ENCODE measurements around the gene RALGDS. TPM values are rescaled to one million over a fixed set of nuclear protein-coding genes. Genes with fewer than 3 reads are reported as not detected.
"Not testable (repeated sequence)": the region's sequence is repeated elsewhere in the genome, so short reads cannot be mapped to it uniquely, and the experiment has no call there.

Gene RALGDS
- total RNA-seq, 1 experiment from 2014 or later, result 26.9 TPM

DNA sequence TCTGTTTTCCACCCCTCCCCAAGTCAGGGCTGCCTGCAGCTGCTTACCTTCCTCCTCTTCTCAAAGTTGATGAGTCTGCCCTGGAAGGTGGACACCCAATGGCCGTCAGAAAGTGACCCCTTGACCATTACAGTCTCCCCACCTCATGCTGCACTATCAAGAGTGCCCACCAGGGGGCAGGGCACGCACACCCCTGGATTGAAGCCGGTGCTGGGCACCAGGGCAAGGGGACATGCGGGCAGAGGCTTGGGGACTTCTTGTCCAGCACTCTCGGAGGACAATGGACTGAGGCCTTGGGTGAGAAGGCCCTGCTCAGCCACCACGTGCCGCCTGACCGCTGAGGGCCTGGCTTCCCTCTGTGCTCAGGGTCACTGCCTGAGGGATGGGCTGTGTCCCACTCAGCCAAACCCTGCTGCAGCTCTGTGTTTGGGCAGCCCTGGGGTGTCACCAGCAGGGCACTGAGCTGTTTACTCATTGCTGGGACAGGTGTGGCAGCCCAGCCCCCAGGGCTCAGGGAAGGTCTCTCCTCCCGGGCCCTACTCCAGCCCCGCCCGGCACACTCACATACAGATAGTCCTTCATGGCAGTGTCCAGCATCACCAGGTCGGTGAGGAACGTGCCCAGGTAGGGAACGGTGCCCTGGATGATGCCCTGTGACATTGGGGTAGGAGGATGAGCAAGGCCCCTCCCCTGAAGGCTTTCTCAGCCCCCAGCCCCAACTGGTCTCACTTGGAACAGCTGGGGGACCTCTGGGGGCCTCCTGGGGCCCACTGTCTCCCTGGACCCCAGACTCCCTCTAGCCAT lies 17.7 kb downstream of the RALGDS start:
- H3K4me1 ChIP-seq, result no peaks in the 10 kb centered on the region
- H3K4me3 ChIP-seq, result no peak overlapping the region
- DNase-seq, result peak; percentile 53 to 74
- no peaks in the 10 kb centered on the region for H3K27me3 ChIP-seq
- H3K36me3 ChIP-seq, result peaks cover 18% of the 10 kb centered on the region
- no peaks in the 10 kb centered on the region for H3K9me3 ChIP-seq (replicated peaks)
- H3K27ac ChIP-seq, result no peak overlapping the region

DNA sequence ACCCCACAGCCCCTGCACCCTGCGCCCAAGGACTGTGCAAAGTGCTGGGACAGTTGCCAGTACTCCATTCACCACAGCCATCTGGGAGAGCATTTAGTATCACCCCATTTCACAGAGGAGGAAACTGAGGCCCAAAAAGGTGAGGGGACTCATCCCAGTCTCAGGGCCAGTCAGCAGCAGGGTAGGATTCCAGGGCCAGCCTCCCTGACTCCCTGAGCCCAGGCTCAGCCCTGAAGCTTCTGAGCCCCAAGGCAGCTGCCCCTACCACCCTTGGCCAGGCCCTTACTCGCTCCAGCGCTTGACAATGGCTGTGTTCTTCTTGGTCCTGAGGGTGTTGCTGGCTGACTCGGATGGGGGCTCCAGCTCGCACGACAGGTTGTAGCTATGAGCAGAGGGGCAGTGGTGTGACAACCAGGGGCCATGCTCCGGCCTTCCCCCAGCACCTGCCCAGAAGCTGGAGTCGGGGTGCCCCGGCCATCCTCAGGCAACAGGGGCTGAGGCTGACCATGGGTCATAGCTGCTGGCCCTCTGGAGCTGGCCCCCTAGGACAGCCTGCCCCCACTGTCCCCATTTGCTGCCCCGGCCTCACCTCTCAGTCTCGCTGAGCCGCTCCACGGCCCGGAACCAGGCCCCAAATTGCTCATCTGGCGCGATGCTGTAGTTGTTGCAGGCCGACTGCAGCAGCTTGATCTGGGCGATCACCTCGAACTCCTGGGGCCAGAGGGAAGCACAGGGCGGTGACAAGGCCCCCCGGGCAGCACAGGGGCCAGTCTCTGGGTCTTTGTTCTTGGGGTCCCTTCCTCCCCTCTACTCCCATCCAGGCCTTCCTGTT lies 18.6 kb downstream of the RALGDS start:
- Histone ChIP-seq H3K27ac (no peak overlapping the region), H3K4me3 (no peak overlapping the region), H3K9me3 (replicated peaks) (no peaks in the 10 kb centered on the region), H3K4me1 (no peaks in the 10 kb centered on the region), H3K27me3 (no peaks in the 10 kb centered on the region), H3K36me3 (peaks cover 26% of the 10 kb centered on the region)
- DNase-seq, result no peak

DNA sequence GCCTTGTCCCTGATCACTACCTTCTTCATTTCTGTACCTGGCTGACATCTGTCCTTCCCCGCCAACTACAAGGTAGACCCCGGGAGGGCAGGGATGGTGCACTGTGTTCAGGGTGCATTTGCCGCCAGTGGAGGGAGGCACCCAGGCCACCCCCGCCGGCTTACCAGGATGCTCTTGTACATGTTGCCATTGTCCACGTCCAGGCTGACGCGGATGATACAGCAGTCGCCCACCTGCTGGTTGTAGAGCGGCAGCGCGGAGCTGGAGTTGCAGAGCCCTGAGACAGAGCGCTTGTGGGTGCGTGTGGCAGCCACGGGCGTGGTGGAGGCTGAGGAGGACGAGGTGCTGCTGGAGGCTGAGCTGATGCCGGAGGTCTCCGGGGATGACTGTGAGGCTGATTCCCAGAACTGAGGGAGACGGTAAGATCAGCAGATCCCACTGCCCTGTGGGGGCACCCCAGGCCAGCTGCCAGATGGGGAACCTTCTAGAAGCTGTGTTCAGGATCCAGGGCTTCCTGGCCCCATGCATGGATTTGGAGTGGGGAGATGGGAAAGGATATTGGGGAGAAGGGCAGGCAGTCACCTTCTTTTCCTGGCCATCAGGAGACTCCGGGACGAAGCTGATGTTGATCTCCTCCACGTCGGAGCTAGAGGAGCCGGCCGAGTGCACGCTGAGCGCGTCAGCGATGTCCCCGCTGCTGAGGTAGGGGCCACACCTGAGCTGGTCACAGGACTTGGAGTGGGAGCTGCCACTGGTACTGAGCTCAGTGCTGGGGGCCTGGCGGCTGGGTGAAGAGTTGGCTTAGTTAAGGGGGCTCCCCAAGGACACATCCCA lies 19.5 kb downstream of the RALGDS start:
- DNase-seq, result no peak
- no peak overlapping the region for H3K27ac ChIP-seq
- H3K4me1 ChIP-seq, result no peaks in the 10 kb centered on the region
- H3K4me3 ChIP-seq, result no peak overlapping the region
- H3K36me3 ChIP-seq, result peaks cover 28% of the 10 kb centered on the region
- H3K27me3 ChIP-seq, result no peaks in the 10 kb centered on the region
- no peaks in the 10 kb centered on the region for H3K9me3 ChIP-seq (replicated peaks)

DNA sequence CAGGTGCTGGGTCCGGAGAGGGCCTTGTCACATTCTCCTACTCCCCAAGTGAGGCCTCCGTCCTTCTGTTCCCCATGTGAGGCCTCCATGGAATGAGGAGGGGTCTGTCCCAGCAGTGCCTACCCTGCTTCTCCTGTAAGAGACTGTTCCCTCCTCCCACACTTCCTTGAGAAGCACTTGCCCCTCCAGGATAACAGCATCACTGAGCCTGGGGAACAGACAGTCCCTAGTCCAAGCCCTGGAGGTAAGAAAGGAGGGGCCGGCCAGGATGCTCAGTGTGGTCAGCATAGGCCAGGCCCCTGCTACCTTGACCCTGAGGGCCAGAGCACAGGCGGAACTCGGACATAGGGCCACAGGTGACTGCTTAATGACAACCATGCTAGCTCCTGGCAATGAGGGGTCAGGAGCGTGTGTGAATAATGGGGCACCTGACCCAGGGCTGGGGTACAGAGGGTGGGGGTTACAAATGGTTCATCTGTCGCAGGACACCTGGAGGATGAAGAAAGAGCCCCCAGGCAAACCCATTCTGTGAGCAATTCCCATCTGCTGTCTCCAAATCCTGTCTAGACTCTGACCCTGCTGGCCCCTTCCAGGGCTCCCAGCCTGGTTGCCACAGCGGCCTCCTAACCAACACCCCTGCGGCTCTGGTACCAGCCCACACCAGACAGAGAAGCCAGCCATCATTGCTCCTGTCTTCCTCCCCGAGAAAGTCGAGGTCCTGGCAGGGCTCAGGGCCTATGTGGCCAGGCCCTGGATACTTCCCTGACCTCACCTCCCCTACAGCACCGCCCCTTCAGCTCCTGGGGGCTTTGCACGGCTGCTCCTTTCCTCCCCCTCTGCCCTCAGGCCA lies 20.3 kb downstream of the RALGDS start:
- H3K27ac ChIP-seq, result no peak overlapping the region
- H3K36me3 ChIP-seq, result peaks cover 28% of the 10 kb centered on the region
- no peak for DNase-seq
- no peaks in the 10 kb centered on the region for H3K4me1 ChIP-seq
- no peak overlapping the region for H3K4me3 ChIP-seq
- H3K9me3 ChIP-seq (replicated peaks), result no peaks in the 10 kb centered on the region
- H3K27me3 ChIP-seq, result no peaks in the 10 kb centered on the region

DNA sequence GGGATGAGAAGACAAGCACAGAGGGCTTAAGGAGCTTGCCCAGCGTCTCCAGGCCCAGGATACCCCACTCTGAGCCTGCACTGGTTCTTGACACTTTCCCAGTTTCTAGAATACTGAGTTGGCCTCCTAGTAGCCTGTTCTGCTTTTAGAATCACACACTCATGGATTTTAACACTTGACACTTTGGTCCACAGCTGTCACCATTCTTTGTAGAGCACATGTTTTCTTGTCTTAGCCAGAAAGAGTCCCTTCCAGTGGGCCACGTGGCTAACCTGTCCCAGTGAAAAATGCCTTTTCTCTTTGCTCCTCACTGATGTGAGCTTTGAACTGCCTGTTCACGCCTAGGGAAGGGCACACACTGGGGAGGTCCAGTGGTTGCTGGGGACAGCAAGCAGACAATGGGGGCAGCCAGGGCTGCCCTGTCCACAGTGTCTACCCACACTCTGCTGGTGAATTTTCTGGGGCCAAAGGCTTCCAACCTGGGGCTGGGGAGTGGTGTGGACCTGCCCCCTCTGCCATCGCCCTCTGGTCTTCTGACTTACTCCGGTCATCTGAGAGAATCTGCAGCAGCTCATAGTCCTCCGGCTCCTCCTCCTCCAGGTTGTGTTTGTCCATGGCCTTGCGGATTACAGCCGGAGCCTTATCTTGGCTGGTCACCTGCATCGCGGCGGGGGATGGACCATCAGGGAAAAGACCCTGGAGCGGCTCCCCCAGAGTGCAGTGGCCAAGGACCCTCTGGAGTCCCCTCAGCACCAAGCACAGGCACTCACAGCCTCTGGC lies 21.1 kb downstream of the RALGDS start:
- H3K4me3 ChIP-seq, result no peak overlapping the region
- no peaks in the 10 kb centered on the region for H3K9me3 ChIP-seq (replicated peaks)
- no peak overlapping the region for H3K27ac ChIP-seq
- H3K27me3 ChIP-seq, result no peaks in the 10 kb centered on the region
- no peaks in the 10 kb centered on the region for H3K4me1 ChIP-seq
- no peak for DNase-seq
- H3K36me3 ChIP-seq, result peaks cover 28% of the 10 kb centered on the region

DNA sequence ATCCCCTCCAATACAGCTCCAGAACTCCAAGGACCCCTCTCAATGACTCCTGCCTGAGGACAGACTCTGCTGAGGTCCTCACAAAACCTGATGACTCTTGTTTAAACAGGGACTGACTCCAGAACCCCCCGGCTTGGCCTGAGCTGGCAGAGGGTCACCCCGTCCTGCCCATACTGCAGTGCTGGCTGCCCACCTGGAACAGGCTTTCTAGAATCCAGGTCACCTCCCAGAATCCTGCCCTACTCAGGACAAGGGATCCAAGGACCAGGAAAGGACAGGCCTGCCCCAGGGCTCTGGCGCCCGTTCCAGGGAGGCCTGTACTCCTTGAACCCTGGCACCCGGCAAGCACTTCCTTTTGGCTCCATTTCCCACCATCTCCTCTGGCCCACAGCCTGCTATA lies 22.2 kb downstream of the RALGDS start:
- no peaks in the 10 kb centered on the region for H3K27me3 ChIP-seq
- H3K9me3 ChIP-seq (replicated peaks), result no peaks in the 10 kb centered on the region
- DNase-seq, result no peak
- H3K4me3 ChIP-seq, result no peak overlapping the region
- H3K36me3 ChIP-seq, result peaks cover 28% of the 10 kb centered on the region
- H3K27ac ChIP-seq, result no peak overlapping the region
- no peaks in the 10 kb centered on the region for H3K4me1 ChIP-seq

DNA sequence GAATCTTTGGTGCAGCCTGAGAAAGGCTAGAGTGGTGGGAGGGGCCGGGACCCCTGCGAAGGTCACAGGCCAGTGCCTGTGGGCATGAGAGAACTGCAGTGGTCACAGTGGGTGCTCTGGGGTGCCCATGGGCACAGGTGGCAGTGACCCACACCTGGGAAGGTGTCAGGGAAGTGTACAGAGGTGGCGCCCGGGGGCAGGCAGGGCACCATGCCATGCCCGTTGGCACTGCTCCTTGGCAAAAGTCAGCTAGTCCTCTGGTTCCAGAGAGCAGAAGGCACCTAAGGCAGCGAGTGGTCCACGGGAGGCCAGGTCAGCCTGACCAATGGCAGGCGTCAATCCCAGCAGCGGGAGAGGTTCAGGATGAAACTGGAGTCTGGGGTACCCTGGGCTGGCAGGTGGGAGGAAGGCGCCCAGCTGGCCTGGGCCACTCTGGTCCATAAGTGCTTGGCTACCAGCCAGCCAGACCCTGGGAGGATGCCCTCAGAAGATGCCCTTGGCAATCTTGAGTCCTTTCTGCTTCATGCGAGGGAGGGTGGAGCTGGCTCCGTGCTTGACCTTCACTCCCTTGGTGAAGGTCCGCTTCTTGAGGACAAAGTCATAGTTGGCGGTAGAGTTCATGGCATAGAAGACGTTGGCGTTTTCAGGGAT lies 22.8 kb downstream of the RALGDS start:
- H3K4me3 ChIP-seq, result no peak overlapping the region
- H3K27ac ChIP-seq, result no peak overlapping the region
- H3K27me3 ChIP-seq, result no peaks in the 10 kb centered on the region
- no peak for DNase-seq
- peaks cover 28% of the 10 kb centered on the region for H3K36me3 ChIP-seq
- H3K9me3 ChIP-seq (replicated peaks), result no peaks in the 10 kb centered on the region
- H3K4me1 ChIP-seq, result no peaks in the 10 kb centered on the region

DNA sequence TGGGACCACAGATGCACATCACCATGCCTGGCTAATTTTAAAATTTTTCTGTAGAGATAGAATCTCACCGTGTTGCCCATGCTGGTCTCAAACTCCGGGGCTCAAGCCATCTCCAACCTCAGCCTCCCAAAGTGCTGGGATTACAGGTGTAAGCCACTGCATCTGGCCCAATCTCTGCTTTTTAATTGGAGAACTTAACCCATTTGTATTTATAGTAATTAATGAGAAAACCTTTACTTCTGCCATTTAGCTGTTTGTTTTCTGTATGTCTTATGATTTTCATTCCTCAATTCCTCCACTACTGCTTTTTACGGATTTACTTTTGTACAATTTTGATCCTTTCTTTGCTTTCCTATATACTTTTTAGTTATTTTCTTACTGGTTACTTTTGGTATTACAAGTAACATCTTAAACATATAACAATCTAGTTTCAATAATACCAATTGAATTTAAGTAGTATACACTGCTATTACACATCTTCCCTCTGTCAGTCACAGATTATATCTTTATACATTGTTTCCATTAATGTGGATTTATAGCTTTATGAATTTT lies 26.1 kb downstream of the RALGDS start:
- Histone ChIP-seq H3K36me3 (peaks cover 13% of the 10 kb centered on the region), H3K27me3 (no peaks in the 10 kb centered on the region), H3K9me3 (replicated peaks) (no peaks in the 10 kb centered on the region), H3K4me3 (no peak overlapping the region), H3K27ac (no peak overlapping the region), H3K4me1 (no peaks in the 10 kb centered on the region; the same call in 1 of the 2 replicates)
- DNase-seq, result no peak

DNA sequence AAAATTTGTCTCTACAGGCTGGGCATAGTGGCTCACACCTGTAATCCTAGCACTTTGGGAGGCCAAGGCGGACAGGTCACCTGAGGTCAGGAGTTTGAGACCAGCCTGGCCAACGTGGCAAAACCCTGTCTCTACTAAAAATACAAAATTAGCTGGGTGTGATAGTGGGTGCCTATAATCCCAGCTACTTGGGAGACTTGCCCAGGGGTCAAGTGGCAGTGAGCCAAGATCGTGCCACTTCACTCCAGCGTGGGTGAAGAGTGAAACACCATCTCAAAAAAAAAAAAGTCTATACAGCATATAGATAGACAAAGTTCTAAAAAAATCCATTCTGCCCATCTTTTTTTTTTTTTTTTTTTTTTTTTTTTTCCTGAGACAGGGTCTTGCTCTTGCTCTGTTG lies 26.7 kb downstream of the RALGDS start:
- H3K9me3 ChIP-seq (replicated peaks); H3K4me3 ChIP-seq; DNase-seq; H3K27ac ChIP-seq; H3K27me3 ChIP-seq; H3K4me1 ChIP-seq: not testable (repeated sequence)
- H3K36me3 ChIP-seq, result peaks cover 13% of the 10 kb centered on the region

DNA sequence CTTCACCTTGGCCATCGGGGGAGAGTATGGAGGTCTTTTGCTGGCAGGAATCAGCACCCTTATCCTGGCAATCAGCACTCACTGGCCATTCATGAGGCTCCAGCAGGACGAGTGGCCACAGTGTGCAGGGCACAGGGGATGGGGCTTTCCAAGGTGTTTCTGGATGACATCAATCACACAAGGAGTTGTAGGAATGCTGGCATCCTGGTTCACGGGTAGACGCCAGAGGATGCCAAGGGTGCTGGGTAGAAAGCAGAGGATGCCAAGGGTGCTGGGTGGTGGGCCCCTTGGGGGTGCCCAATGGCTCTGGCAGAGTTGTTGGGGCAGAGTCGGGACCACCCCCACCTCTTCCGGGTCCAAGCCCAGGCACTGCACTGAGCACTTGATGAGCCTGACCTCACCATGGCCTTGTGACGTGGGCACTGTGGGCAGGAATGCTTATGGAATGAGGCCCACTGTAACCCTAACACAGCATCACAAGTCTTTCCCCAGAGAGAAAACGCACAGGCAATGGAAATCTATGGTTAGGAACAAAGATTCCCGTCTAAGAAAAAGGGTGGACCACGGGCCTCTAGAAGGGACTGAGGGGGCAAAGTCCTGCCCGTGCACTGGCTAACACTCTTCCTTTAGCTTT lies 30.2 kb downstream of the RALGDS start:
- Histone ChIP-seq H3K4me1 (peaks cover 9% of the 10 kb centered on the region; the same call in 1 of the 2 replicates), H3K36me3 (no peaks in the 10 kb centered on the region), H3K27ac (no peak overlapping the region), H3K9me3 (replicated peaks) (no peaks in the 10 kb centered on the region), H3K27me3 (no peaks in the 10 kb centered on the region), H3K4me3 (no peak overlapping the region)
- no peak for DNase-seq

DNA sequence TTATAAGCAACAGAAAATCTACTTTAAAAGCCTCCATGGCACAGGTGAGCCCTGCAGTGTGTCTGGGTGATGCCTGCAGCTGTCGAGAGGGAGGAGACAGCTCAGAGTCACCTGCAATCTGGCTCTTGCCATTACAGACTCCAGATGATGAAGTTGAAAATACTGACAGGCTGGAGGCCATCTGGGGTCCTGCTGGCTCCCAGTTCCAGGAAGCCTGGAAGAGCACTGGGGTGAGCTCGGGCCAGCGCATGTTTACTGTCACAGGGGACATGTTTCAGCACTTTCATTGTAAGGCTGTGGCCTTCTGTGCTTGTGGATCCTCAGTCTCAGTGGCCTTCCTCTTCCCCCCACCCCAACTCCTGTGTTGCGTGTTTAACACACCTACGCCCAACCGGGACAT lies 30.9 kb downstream of the RALGDS start:
- DNase-seq, result no peak
- H3K4me3 ChIP-seq, result no peak overlapping the region
- H3K27ac ChIP-seq, result no peak overlapping the region
- H3K4me1 ChIP-seq, result peaks cover 9% of the 10 kb centered on the region; the same call in 1 of the 2 replicates
- no peaks in the 10 kb centered on the region for H3K9me3 ChIP-seq (replicated peaks)
- H3K27me3 ChIP-seq, result no peaks in the 10 kb centered on the region
- H3K36me3 ChIP-seq, result no peaks in the 10 kb centered on the region

DNA sequence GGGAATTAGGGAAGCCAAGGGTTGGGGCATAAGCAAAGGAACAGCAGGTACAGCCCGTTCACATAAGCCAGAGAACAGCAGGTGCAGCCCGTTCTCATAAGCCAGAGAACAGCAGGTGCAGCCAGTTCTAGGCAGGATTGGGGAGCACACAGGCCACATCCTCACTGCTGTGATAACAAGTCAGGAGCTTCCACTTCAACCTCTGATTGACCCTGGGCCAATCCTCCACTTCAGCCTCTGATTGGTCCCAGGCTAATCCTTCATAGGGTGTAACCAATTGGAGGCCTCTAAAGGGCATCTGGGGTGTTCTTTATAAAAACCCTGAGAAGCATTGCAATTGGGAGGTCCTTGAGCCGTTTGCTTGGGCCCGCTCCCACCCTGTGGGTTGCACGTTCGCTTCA lies 31.8 kb downstream of the RALGDS start:
- peak; percentile 52 to 79 for DNase-seq
- no peak overlapping the region for H3K4me3 ChIP-seq
- H3K27me3 ChIP-seq, result no peaks in the 10 kb centered on the region
- no peak overlapping the region for H3K27ac ChIP-seq
- no peaks in the 10 kb centered on the region for H3K36me3 ChIP-seq
- H3K9me3 ChIP-seq (replicated peaks), result no peaks in the 10 kb centered on the region
- peaks cover 9% of the 10 kb centered on the region; the same call in 1 of the 2 replicates for H3K4me1 ChIP-seq
